ENCODE data around the gene MB21D2.
"Not testable (repeated sequence)": the region's sequence is repeated elsewhere in the genome, so short reads cannot be mapped to it uniquely, and the experiment has no call there.

The MB21D2 gene

GRCh38 chr3:192917404-192918274 is at the start of gene MB21D2:
TSS of gene MB21D2 (minus strand) at chr3:192917856. CDS start at chr3:192917840, 16 bp downstream.
- DNase-seq = peak; percentile 75

GRCh38 chr3:192964959-192965719 is 47.5 kb upstream of the MB21D2 start:
- not testable (repeated sequence) for DNase-seq

GRCh38 chr3:192959773-192960172 is 42.1 kb upstream of the MB21D2 start:
- DNase-seq = no peak

GRCh38 chr3:192958219-192958872 is 40.7 kb upstream of the MB21D2 start:
- no peak for DNase-seq

GRCh38 chr3:192957441-192958021 is 39.9 kb upstream of the MB21D2 start:
- DNase-seq = no peak

- no peak for DNase-seq
Observed at GRCh38 chr3:192953926-192954325, 36.3 kb upstream of the MB21D2 start.

- no peak for DNase-seq
Observed at GRCh38 chr3:192947421-192947820, 29.8 kb upstream of the MB21D2 start.

GRCh38 chr3:192943393-192943792 is 25.7 kb upstream of the MB21D2 start:
- no peak for DNase-seq

GRCh38 chr3:192942625-192943024 is 25.0 kb upstream of the MB21D2 start:
- DNase-seq = no peak

GRCh38 chr3:192940129-192940528 is 22.5 kb upstream of the MB21D2 start:
- DNase-seq = no peak

GRCh38 chr3:192935441-192935840 is 17.8 kb upstream of the MB21D2 start:
- DNase-seq = no peak

- no peak for DNase-seq
Observed at GRCh38 chr3:192933779-192934460, 16.3 kb upstream of the MB21D2 start.

- DNase-seq = no peak
Observed at GRCh38 chr3:192933259-192933658, 15.6 kb upstream of the MB21D2 start.

- no peak for DNase-seq
Observed at GRCh38 chr3:192931825-192932224, 14.2 kb upstream of the MB21D2 start.

- DNase-seq = no peak
Observed at GRCh38 chr3:192930577-192930976, 12.9 kb upstream of the MB21D2 start.

- no peak for DNase-seq
Observed at GRCh38 chr3:192929755-192930547, 12.3 kb upstream of the MB21D2 start.

GRCh38 chr3:192929146-192929545 is 11.5 kb upstream of the MB21D2 start:
- no peak for DNase-seq

- no peak for DNase-seq
Observed at GRCh38 chr3:192928720-192929119, 11.1 kb upstream of the MB21D2 start.

GRCh38 chr3:192928016-192928415 is 10.4 kb upstream of the MB21D2 start:
- no peak for DNase-seq

GRCh38 chr3:192927016-192927415 is 9.4 kb upstream of the MB21D2 start:
- no peak for DNase-seq

GRCh38 chr3:192923731-192924130 is 6.1 kb upstream of the MB21D2 start:
- DNase-seq = no peak

- no peak for DNase-seq
Observed at GRCh38 chr3:192921793-192922192, 4.1 kb upstream of the MB21D2 start.

Measured in activated CD8-positive, alpha-beta memory T cell treated with anti-CD3 and anti-CD28 coated beads for 24 hours (primary cell).